Mammary epithelial cell (primary cell): Measurements from ENCODE around the gene EXOC8.

Experiments used
- CTCF ChIP-seq, 2 donors: IDR thresholded peaks in 1 of 2; conservative IDR thresholded peaks in 1 of 2; 2 replicates each; pipeline ENCODE4 v1.5.1; 2011 to 2012; ENCODE audit warnings: inconsistent platforms in 2 of 2, low read length in 2 of 2, mild to moderate bottlenecking in 2 of 2, control low read depth in 1 of 2, low read depth in 1 of 2; ENCODE audit not compliant: insufficient read depth in 1 of 2; ENCODE audit errors: extremely low read depth in 1 of 2
- EZH2 ChIP-seq: IDR thresholded peaks from 2 replicates; pipeline ENCODE4 v1.6.1; 2012; ENCODE audit warnings: low read length, inconsistent platforms, borderline replicate concordance

GRCh38 chr1:231335663-231336602, 1.7 kb downstream of the EXOC8 start:
- TF ChIP-seq CTCF (conservative IDR thresholded peaks at IDR 0.05 in 1 of 2, IDR thresholded peaks at IDR 0.05 in 1 of 2; ENCODE audit: extremely low read depth in 1 of 2, insufficient read depth in 1 of 2, low read depth in 1 of 2, low read length in 2 of 2) (no peak), EZH2 (no peak)
